ENCODE measurements around the gene DYNC1I2.
"Not testable (repeated sequence)": the region's sequence is repeated elsewhere in the genome, so short reads cannot be mapped to it uniquely, and the experiment has no call there.

DYNC1I2 gene

DNA sequence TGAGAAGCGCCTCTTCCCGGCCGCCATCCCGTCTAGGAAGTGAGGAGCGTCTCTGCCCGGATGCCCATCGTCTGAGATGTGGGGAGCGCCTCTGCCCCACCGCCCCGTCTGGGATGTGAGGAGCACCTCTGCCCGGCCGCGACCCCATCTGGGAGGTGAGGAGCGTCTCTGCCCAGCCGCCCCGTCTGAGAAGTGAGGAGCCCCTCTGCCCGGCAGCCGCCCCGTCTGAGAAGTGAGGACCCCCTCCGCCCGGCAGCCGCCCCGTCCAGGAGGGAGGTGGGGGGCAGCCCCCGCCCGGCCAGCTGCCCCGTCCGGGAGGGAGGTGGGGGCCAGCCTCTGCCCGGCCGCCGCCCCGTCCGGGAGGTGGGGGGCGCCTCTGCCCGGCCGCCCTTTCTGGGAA is 87.3 kb downstream of the DYNC1I2 start:
- not testable (repeated sequence) for DNase-seq (ENCODE audit: low spot score)

DNA sequence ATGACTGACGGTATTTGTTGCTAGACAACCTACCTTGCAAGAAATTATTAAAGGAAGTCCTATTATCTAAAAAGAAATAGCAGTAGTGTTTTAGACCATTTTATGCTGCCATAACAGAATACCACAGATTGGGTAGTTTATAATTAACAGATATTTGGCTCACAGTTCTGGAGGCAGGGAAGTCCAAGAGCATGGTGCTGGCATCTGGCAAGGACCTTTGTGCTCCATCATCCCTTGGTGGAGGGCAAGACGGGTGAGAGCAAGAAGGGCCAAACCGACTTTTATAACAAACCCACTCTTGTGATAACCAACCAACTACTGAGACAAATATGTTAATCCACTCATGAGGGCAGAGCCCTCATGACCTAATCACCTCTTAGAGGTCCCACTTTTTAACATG is 91.2 kb downstream of the DYNC1I2 start:
- DNase-seq (ENCODE audit: low spot score): no peak

DNA sequence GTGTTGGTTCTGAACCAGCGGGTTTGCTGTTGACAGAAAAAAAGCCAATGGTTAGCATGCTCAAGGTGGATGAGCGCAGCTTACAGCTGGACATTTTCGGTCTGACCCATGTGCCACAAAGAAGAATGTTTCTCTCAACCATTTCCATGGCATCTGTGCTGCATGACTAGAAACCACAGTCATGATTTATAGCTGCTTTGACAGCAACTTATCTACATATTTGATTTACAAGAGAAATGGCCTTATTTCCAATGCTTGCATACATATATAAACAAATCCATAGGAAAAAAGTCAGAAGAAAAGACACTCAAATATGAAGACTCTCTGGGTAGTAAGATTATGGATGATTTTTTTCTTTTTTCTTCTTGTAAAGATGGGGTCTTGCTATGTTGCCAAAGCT is 98.2 kb downstream of the DYNC1I2 start:
- no peak for DNase-seq (ENCODE audit: low spot score)

DNA sequence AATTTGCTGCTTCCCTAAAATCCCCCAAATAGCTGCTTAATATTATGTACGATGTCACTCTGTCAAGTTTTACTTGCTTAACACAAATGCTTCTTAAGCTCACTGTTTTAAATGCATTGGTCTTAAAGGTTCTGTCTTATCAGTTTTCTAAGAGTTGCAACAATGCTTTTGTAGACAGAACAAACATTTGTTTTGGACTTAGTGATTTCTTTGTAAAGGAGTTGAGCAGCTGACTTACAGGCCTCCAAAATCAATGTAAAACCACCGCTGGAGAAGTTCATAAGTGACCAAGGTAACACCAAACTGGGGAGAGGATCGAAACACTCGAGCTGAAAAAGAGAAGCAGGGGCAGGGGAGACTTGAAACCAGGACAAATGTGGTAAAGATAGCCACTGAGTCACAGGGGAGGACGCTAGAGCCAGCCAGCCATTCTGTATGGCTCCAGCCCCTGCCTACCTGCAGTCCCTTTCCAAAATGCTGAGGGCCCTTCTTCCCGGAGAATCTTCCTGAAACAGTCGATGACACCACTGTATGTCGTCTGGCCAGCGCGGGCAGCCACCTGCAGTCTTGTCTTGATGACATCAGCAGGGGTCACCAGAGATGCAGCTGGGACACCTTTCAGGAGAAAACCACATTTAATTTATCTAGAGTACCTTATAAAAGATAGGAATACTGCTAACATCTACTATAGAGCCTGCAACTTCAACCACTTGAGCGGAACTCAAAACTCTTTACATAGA is 100.2 kb downstream of the DYNC1I2 start:
- no peak for DNase-seq (ENCODE audit: low spot score)

DNA sequence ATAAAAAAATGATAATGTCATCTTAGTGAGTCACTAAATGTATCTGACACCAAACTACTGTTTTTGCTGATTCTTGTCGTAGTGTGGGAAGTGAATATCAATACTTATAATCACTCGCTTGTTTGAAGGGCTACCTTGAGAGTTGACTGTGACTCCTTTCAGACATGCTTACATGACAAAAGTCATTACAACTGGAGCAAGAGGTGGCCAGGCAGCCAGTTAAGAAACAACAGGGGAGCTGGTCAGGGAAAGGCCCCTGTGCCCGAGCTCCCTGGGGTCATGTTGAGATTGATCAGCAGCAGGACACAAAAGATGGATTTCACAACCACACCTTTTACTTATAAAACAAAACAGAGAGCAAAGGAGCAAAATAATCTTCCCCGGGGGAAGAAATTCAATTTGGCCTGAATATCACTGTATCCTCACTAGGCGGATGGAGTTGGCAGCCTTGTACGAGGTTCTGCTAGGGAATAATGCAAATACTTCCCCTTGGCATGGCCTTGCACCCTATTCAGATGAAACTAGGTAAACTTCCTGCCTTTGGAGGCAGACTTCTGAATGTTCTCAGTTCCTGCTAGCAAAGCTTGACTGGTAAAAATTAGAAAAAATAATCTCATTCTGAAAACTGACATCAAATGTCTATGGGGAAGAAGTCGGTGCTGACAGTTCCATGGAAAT is 101.2 kb downstream of the DYNC1I2 start:
- DNase-seq (ENCODE audit: low spot score): no peak

DNA sequence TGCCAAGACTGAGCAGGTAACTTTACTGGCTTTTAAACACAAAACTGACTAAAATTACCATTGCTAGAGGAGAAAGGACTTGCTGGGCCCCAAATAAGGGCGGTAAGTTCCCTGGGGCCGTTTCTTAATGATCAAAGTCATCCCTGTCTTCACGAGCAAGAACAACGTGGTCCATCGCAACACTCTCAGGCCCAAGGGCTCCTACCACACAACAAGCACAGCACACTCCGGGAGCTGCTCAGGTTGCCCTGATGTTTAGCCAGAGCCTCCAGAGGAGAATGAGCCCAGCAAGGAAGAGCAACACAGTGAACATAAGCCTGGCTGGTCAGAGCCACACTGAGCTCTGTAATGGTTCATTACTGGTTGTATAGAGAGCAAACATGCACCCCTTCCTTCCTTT is 102.7 kb downstream of the DYNC1I2 start:
- DNase-seq (ENCODE audit: low spot score): no peak

DNA sequence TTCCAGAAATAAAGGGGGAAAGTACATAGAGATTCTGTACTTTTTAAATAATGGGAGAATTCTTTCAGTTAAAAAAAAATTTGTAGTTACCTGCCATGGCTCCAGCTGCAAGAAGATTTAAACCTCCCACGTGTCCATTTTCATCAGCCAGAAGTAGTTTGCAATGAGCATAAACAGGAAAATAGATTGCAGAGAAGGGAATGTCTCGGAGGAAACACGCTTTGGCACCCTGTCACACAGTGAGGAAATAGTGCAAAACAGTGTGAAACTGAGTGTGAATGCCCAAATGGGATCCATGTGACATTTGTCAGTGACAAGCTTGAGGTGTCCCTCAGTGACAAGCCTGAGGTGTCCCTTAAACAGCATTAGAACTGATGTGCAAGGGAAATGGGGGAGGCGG is 104.1 kb downstream of the DYNC1I2 start:
- no peak for DNase-seq (ENCODE audit: low spot score)

DNA sequence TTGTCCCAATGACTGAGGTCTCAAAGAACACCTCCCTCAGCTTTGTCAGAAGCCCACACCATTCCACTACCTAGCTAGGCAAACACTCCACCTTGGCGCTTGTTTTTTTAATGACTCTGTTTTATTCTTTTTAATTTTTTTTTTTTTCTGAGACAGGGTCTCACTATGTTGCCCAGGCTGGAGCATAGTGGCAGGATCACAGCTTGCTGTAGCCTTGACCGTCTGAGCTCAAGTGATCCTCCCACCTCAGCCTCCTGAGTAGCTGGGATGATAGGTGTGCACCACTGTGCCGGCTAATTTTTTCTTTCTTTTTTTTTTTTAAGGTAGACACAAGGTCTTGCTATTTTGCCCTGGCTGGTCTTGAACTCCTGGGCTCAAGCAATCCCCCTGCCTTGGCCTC is 104.9 kb downstream of the DYNC1I2 start:
- no peak for DNase-seq (ENCODE audit: low spot score)

DNA sequence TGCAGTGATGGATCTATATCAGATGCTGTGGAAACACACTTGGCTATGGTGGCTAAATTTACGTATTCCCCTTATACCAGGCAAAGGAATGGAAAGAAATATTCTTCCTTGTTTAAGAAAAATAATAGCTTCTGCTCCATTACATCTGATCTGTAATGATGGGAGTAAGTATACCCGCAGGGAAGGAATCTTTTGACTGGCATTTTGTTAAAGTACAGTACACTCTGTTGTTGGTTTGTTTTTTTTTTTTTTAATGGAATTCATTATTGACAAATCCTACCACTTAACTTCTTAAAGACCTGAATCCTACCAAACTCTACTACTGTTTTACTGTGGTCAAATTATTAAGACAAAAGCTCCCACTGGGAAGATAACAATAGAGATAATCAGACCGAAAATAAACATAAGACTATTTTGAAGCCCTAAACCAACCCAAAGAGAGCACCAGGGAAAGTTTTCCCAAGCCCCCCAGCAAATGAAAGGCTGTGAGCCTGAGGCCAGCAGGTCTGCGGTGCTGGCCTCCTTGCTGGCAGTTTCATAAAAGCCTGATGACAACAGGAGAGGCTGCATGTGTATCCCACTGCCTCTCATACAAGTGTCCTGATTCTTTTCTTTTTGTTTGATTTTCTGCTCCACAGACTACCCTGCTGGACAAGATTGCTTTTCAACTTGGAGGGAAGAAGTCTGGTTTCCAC is 105.8 kb downstream of the DYNC1I2 start:
- no peak for DNase-seq (ENCODE audit: low spot score)

DNA sequence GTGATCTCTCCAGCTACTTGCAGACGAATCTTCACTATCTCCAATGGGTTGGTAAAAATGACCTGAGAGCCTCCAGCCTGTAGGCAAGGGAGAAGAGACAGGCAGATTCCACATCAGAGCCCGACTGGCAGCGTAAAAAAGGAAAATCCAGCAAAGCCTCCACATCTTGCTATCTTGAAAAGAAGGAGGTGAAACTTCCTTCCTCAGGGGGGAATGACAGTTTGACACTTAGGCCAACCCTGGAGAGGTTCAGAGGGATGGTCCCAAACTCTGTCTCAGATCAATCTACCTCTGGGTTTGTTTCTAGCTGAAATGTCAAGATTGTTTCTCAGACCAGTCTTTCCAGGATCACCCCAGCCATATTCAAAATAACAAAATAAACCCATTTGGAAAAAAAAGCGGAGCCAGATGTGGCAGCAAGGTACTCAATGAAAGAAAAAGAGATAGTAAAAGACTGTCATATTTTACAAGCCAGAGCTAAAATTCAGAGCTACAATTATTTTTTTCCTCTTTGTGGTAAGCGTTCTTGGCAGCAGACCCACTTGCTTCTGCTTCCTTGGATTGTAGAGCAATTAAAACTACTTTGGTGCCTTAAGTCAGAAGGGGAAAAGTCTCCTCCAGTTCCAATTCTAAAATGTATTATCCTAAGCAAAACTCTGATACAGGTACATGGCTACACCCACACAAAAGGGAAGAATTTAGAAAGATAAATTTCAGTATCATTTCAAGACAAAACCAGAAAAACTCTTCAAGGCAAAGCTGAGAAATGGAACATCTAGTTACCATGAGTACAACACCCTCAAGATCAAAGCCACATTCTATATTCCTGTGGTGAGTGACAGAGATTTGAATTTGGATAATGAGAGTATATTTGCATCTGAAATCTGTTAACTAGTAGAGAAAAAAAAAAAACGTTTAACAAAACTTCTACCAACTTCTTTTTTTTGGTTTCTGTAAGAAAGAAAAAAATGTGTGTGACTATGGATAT is 106.7 kb downstream of the DYNC1I2 start:
- DNase-seq (ENCODE audit: low spot score): no peak

DNA sequence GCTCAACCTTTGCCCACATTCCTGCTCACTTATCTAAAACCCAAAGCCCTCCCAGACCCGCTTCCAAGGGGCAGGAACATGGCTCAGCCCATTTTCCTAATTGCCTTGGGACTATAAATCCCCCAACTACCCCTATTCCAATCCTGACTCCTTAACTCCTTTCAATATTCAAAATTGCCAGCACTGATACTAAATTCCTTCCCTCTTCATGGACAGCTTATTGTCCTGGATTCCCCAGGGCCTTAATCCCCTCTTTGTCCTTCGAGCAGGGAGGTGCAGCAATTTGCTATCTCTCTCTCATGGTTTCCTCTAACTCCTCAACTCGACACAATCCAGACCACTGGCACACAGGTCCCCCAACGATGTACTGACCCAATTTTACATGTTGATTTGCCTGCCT is 107.6 kb downstream of the DYNC1I2 start:
- peak; percentile 25 for DNase-seq (ENCODE audit: low spot score)
